Neutrophil (primary cell): ENCODE data around the gene CEP170B.

Experiments used
- H3K27ac ChIP-seq: fragments of 200-600 bp; sonication (generic); 2 replicates; pipeline ENCODE4 v1.5.1; 2016; ENCODE audit warnings: mild to moderate bottlenecking, moderate library complexity
- H3K27me3 ChIP-seq: fragments of 200-600 bp; sonication (generic); 2 replicates; pipeline ENCODE4 v1.6.0; 2016; ENCODE audit warnings: mild to moderate bottlenecking
- H3K36me3 ChIP-seq: fragments of 200-600 bp; sonication (generic); 2 replicates; pipeline ENCODE4 v1.5.1; 2017
- H3K4me1 ChIP-seq, 2 experiments: fragments of 200-600 bp in 1 of 2; sonication (generic) in 1 of 2; 1 replicate in 1 of 2; 2 replicates in 1 of 2; pipeline versions ENCODE4 v1.5.1 to v1.6.1; 2013 to 2016; ENCODE audit warnings: low read depth in 1 of 2, low read length in 1 of 2, mild to moderate bottlenecking in 1 of 2, moderate library complexity in 1 of 2; ENCODE audit not compliant: control insufficient read depth in 1 of 2, insufficient read depth in 1 of 2
- H3K4me3 ChIP-seq, 2 experiments: fragments of 200-600 bp in 1 of 2; sonication (generic) in 1 of 2; 1 replicate in 1 of 2; 2 replicates in 1 of 2; pipeline ENCODE4 v1.5.1; 2013 to 2016; ENCODE audit warnings: low read depth in 1 of 2, low read length in 1 of 2, mild to moderate bottlenecking in 1 of 2, moderate library complexity in 1 of 2
- H3K9me3 ChIP-seq: fragments of 200-600 bp; sonication (generic); 2 replicates; pipeline ENCODE4 v1.5.1; 2016
- TF ChIP-seq, protein P1 (sequence below): fragments of 200-600 bp; sonication (generic); IDR thresholded peaks from 2 replicates; pipeline ENCODE4 v1.5.1; 2016; ENCODE audit warnings: antibody characterized with exemption

The CEP170B gene

DNA sequence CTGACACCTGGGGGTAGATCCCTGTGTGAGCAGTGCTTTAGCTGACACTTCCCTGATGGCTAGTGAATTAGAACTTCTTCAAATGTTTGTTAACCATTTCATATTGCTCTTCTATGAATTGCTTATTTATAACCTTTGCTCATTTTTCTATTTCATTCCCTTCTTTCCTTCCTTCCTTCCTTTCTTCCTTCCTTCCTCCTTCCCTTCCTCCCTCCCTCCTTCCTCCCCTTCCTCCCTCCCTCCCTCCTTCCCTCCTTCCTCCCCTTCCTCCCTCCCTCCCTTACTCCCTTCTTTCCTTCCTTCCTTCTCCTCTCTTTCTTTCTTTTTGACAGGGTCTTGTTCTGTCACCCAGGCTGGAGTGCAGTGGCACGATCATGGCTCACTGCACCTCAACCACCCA lies 23.3 kb upstream of the CEP170B start:
- H3K27me3 ChIP-seq: peaks cover 80% of the 10 kb centered on the region
- no peak overlapping the region for H3K4me3 ChIP-seq
- no peaks in the 10 kb centered on the region for H3K36me3 ChIP-seq
- no peaks in the 10 kb centered on the region for H3K4me1 ChIP-seq
- no peaks in the 10 kb centered on the region for H3K9me3 ChIP-seq
- H3K27ac ChIP-seq: no peak overlapping the region
- TF ChIP-seq, protein P1, sequence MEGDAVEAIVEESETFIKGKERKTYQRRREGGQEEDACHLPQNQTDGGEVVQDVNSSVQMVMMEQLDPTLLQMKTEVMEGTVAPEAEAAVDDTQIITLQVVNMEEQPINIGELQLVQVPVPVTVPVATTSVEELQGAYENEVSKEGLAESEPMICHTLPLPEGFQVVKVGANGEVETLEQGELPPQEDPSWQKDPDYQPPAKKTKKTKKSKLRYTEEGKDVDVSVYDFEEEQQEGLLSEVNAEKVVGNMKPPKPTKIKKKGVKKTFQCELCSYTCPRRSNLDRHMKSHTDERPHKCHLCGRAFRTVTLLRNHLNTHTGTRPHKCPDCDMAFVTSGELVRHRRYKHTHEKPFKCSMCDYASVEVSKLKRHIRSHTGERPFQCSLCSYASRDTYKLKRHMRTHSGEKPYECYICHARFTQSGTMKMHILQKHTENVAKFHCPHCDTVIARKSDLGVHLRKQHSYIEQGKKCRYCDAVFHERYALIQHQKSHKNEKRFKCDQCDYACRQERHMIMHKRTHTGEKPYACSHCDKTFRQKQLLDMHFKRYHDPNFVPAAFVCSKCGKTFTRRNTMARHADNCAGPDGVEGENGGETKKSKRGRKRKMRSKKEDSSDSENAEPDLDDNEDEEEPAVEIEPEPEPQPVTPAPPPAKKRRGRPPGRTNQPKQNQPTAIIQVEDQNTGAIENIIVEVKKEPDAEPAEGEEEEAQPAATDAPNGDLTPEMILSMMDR: no peak

DNA sequence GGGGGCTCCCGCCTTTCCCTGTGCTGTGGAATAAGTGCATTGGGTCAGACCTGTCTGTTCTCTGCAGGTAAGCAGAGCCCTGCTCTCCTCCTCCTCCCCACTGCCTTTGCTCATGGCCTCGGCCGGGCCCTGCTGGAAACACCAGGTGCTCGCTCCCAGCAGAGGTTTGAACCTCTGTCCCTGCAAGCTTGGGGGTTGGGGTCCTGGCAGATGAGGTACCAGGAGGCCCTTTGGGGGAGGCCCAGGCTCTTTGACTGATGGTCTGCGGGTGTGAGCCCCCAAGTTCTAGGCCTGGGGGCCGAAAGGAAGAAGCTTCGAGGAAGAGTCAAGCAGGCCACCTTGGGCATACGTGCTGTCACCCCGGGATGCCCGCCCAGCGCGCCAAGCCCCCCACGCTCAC lies 22.1 kb upstream of the CEP170B start:
- Histone ChIP-seq H3K27me3 (peaks cover 92% of the 10 kb centered on the region), H3K27ac (no peak overlapping the region), H3K4me1 (no peaks in the 10 kb centered on the region), H3K4me3 (no peak overlapping the region), H3K36me3 (no peaks in the 10 kb centered on the region), H3K9me3 (no peaks in the 10 kb centered on the region)
- TF ChIP-seq, protein P1: no peak

DNA sequence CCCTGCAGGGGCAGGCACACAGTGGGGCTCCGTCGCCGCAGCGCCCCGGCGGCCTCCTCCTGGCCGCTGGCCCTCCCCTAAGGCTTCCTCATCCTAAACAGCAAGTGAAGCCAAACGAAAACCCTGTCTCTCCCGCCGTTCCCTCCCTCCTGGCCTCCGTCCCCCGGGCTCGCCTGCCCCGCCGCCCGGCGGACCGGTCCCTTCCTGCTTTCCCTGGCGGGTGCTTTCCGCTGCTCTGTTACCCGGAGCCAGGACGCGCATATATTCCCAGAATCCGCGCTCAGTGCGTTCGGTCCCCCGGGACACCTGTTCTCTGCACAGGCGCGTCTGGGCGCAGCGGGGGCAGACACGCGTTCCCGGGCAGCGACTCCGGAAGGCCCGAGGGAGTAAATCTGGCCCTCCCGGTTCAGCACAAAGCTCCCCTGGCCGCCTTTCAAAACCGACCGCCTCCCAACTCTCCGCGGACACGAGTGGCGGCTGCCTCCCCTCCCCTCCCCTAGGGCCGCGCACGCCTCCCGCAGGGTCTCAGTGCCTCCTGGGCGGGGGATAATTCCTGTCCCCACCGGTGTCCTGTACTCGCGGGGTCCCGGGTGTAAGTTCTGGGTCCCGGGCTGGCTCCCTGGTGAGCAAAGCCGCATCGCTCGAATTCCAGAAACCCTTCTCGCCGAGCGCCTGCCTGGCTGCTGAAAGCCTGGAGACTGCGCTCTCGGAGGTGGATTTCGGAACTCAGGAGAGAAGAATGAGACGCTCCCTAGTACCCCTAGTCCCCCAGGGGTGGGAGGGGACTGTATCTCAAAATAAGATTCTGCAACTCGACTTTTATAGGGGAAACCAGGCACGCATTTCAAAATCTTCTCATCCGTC lies 21.4 kb upstream of the CEP170B start:
- H3K27ac ChIP-seq: no peak overlapping the region
- H3K4me3 ChIP-seq: no peak overlapping the region
- TF ChIP-seq, protein P1: no peak
- H3K4me1 ChIP-seq: no peaks in the 10 kb centered on the region
- no peaks in the 10 kb centered on the region for H3K9me3 ChIP-seq
- no peaks in the 10 kb centered on the region for H3K36me3 ChIP-seq
- peaks cover 95% of the 10 kb centered on the region for H3K27me3 ChIP-seq

DNA sequence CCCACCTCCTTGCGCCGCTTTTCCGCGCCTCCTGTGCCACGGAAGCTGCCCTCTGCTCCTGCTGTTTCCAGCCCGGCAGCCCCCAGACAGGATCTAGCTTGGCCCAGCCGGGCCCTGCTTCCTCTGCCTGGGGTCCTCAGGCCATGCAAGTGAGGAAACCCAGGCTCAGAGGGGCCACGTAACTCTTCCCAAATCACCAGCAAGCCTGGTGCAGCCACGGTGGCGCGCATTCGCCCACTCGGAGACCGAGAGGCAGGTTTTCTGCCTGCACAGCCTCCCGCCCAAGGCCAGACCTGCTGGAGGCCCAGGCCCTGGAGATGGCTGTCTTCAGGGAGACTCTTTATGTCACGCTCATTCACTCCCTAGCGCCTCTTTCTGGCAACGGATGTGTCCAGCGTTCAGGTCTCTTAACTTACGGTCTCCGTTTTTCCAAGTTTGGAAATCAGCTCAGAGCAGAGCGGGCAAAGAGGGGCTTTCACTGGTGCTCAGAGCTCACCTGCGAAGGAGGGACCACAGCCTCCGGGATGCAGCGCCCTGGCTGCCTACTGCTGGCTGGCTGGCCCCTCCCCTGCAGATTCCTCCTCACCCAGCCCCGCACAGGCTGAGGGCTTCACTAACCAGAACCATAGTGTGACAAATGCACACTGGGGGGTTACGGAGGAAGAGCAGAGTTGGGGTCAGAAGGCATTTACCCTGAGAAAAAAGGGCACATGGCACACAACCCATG lies 20.6 kb upstream of the CEP170B start:
- TF ChIP-seq, protein P1: no peak
- H3K4me1 ChIP-seq: no peaks in the 10 kb centered on the region
- H3K36me3 ChIP-seq: no peaks in the 10 kb centered on the region
- peaks cover 90% of the 10 kb centered on the region for H3K27me3 ChIP-seq
- H3K9me3 ChIP-seq: no peaks in the 10 kb centered on the region
- H3K27ac ChIP-seq: no peak overlapping the region
- no peak overlapping the region for H3K4me3 ChIP-seq

DNA sequence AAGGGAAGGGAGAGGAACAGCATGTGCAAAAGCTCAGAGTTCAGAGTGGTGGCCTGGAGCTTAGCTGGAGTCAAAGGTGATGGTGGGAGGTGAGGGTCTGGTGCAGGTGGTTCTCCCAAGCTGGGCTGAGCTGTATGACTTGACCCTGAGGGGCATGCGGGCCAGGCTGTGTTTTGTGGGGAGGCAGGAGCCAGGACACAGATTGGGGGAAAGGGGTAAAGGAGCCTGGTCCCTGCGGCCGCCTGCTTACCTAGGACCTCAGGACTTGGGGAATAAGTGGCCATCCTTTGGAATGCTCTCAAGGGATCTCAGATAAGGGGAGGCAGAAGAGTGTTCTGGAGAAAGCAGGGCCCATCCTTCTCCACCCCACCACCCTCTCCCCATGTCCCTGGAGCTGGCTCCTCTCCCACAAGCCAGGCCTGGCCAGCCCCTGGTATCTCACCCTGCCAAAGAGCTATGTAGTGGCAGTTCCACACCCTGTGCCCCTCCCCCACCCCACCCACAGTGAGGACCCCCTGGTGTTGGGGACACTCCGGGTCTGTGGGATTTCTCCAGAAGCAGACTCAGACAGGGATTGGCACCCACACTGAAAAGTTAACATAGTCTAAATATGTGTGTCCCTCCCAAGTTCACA lies 19.9 kb upstream of the CEP170B start:
- TF ChIP-seq, protein P1: no peak
- Histone ChIP-seq H3K27me3 (peaks cover 87% of the 10 kb centered on the region), H3K36me3 (no peaks in the 10 kb centered on the region), H3K27ac (no peak overlapping the region), H3K4me3 (no peak overlapping the region), H3K4me1 (no peaks in the 10 kb centered on the region), H3K9me3 (no peaks in the 10 kb centered on the region)
